Pancreas (tissue), 10 donors: ENCODE measurements around the gene KCNG2. TPM values are rescaled to one million over a fixed set of nuclear protein-coding genes. Genes with fewer than 3 reads are reported as not detected.

Source experiments
- ATAC-seq, 4 donors: fragments of 200-7000 bp; cut with Tn5 transposase; one replicate each; pipeline versions ENCODE4 v1.8.0 to v1.9.1; 2020; ENCODE audit warnings: mild to moderate bottlenecking in 4 of 4, moderate library complexity in 4 of 4
- DNase-seq, 6 donors: peaks; one replicate each; pipeline ENCODE4 v3.0.0-alpha.2; 2020
- FAIRE-seq: peaks from 2 replicates; lab custom pipeline; 2012; peaks lifted over from hg19 to GRCh38; lab: Jason Lieb, UNC
- H3K27ac ChIP-seq, 4 donors: fragments of 200-600 bp; sonication (generic); 1 replicate in 3 of 4; 2 replicates in 1 of 4; pipeline versions ENCODE4 v1.5.0 to v1.8.0; 2020
- H3K27me3 ChIP-seq, 4 donors: fragments of 200-600 bp; one replicate each; pipeline ENCODE4 v1.8.0; 2021
- H3K36me3 ChIP-seq, 3 donors: fragments of 200-600 bp; sonication (generic) in 1 of 3; one replicate each; pipeline versions ENCODE4 v1.5.0 to v1.8.0; 2020 to 2021
- H3K4me1 ChIP-seq, 3 donors: fragments of 200-600 bp; one replicate each; pipeline ENCODE4 v1.8.0; 2021
- H3K4me3 ChIP-seq, 4 donors: fragments of 200-600 bp; sonication (generic) in 2 of 4; one replicate each; pipeline versions ENCODE4 v1.5.0 to v1.8.0; 2020 to 2021
- H3K9me3 ChIP-seq, 4 donors: fragments of 200-600 bp; one replicate each; pipeline ENCODE4 v1.8.0; 2021
- CTCF ChIP-seq, 4 donors: fragments of 200-600 bp; sonication (generic) in 3 of 4; IDR thresholded peaks; one replicate each; pipeline versions ENCODE4 v1.5.0 to v1.8.0; 2021; ENCODE audit warnings: antibody characterized with exemption in 4 of 4
- WGBS, 2 donors: extraction: QIAGEN DNeasy Blood & Tissue Kit; methylation state at CpG; one replicate each; pipeline ENCODE4 v1.1.7; 2013; 5-methylcytosine and 5-hydroxymethylcytosine counted together
- intact Hi-C, 3 donors: fragments of 100-400 bp; cut with DNase I; formaldehyde crosslinking; loops; one replicate each; pipeline versions ENCODE4 v1.11.1 to v1.14.2; 2022
- polyA plus RNA-seq, 2 donors: library from polyadenylated mRNA; stranded (reverse); fragments of 200-250 nt; gene quantifications; one replicate each; pipeline ENCODE4 v1.2.3, GENCODE V29; 2013
- total RNA-seq, 6 donors: library from RNA; stranded (reverse); fragmentation: NEBNext Ultra II Directional in 4 of 6; extraction: Animal tissue kit (Norgen Biotek cat#: 25700) in 4 of 6; gene quantifications; one replicate each; pipeline versions ENCODE4 v1.2.1 to v1.2.4, GENCODE V29; 2021 to 2023
- donor health status: healthy with polysubstance abuse.
- donor health status: DM: no; HTN: no; CAD: no; lungs with moderate emphysema.
- donor health status: DM: no; HTN: no; CAD: no.
- donor health status: control.
- donor health status: control.
- donor health status: Bipolar disorder and iron deficiency.
- donor health status: DM: yes; HTN: yes; CAD: no.
- donor health status: DM: no; HTN: no; CAD: no.
- donor health status: DM: no; HTN: no; CAD: no.
- donor health status: DM: yes; HTN: yes; CAD: no.

The KCNG2 gene
- total and polyA plus RNA-seq, 8 donors: 0.12 to 0.22 (median 0.13) TPM; not detected in 5

- 80 to 84% methylated on average over 31 of the region's 31 CpGs for WGBS, 2 donors
- no peak for ATAC-seq
- no peak overlapping the region for H3K27ac ChIP-seq
- H3K27me3 ChIP-seq: no peaks in the 10 kb centered on the region
- DNase-seq: peak in 1 of 6 donors; percentile 39
- no peak for TF ChIP-seq CTCF (IDR thresholded peaks at IDR 0.05)
- FAIRE-seq: no peak
- intact Hi-C loops: no loop called here
- H3K4me1 ChIP-seq: no peaks in the 10 kb centered on the region
- no peaks in the 10 kb centered on the region for H3K36me3 ChIP-seq
- no peak overlapping the region for H3K4me3 ChIP-seq
- no peaks in the 10 kb centered on the region for H3K9me3 ChIP-seq
These were observed 27.8 kb upstream of the KCNG2 start for GRCh38 chr18:79769698-79770500.

GRCh38 chr18:79770501-79770815 is 27.3 kb upstream of the KCNG2 start:
- DNase-seq: peak in 1 of 6 donors; percentile 46
- TF ChIP-seq CTCF (IDR thresholded peaks at IDR 0.05): no peak
- WGBS, 2 donors: 70 to 74% methylated on average over 9 to 11 of the region's 11 CpGs
- no peak for ATAC-seq
- intact Hi-C loops: no loop called here
- Histone ChIP-seq H3K36me3 (no peaks in the 10 kb centered on the region), H3K9me3 (no peaks in the 10 kb centered on the region), H3K4me3 (no peak overlapping the region), H3K27me3 (no peaks in the 10 kb centered on the region), H3K27ac (no peak overlapping the region), H3K4me1 (no peaks in the 10 kb centered on the region)
- FAIRE-seq: no peak

- 73 to 82% methylated on average over 14 to 24 of the region's 24 CpGs for WGBS, 2 donors
- Histone ChIP-seq H3K9me3 (no peaks in the 10 kb centered on the region), H3K4me3 (no peak overlapping the region), H3K4me1 (no peaks in the 10 kb centered on the region), H3K36me3 (no peaks in the 10 kb centered on the region), H3K27ac (no peak overlapping the region), H3K27me3 (no peaks in the 10 kb centered on the region)
- intact Hi-C loops: no loop called here
- FAIRE-seq: no peak
- no peak for ATAC-seq
- peak in 1 of 6 donors; percentile 34 for DNase-seq
- TF ChIP-seq CTCF (IDR thresholded peaks at IDR 0.05): no peak
These were observed 26.9 kb upstream of the KCNG2 start for GRCh38 chr18:79770826-79771225.

GRCh38 chr18:79771446-79772107 is 26.2 kb upstream of the KCNG2 start:
- Histone ChIP-seq H3K4me1 (no peaks in the 10 kb centered on the region), H3K27ac (no peak overlapping the region), H3K4me3 (no peak overlapping the region), H3K36me3 (no peaks in the 10 kb centered on the region), H3K9me3 (no peaks in the 10 kb centered on the region), H3K27me3 (no peaks in the 10 kb centered on the region)
- DNase-seq (peak in 1 of 6 donors; percentile 52), ATAC-seq (no peak), FAIRE-seq (no peak)
- WGBS, 2 donors: 62 to 64% methylated on average over 34 to 35 of the region's 35 CpGs
- TF ChIP-seq CTCF (IDR thresholded peaks at IDR 0.05): no peak
- intact Hi-C loops: no loop called here
